HEK293 (cell line): ENCODE measurements around the gene CPE.

Experiments
- CTCF ChIA-PET: fragments of 350-600 bp; formaldehyde crosslinking; extraction: SDS; loops from one replicate; lab custom pipeline; 2021; ENCODE audit warnings: antibody characterized with exemption; lab: Yijun Ruan, JAX
- POLR2A ChIA-PET: fragments of 300-600 bp; formaldehyde crosslinking; extraction: SDS; loops from one replicate; lab custom pipeline; 2020; ENCODE audit warnings: antibody characterized with exemption, inconsistent platforms; lab: Yijun Ruan, JAX
- H3K27ac ChIP-seq: fragments of 200-500 bp; sonication (Bioruptor generic); 2 replicates; pipeline ENCODE4 v1.5.1; 2014; ENCODE audit warnings: low read depth, low read length, control low read depth, inconsistent platforms; ENCODE audit errors: extremely low read depth
- H3K36me3 ChIP-seq, 2 experiments: fragments of 200-500 bp in 1 of 2; sonication (Bioruptor generic) in 1 of 2; 1 replicate in 1 of 2; 2 replicates in 1 of 2; pipeline ENCODE4 v1.5.1; 2014 to 2017; ENCODE audit warnings: inconsistent platforms in 2 of 2, low read length in 2 of 2; ENCODE audit not compliant: control insufficient read depth in 2 of 2, insufficient read depth in 1 of 2
- H3K4me1 ChIP-seq: fragments of 200-500 bp; sonication (Bioruptor generic); 2 replicates; pipeline ENCODE4 v1.5.1; 2014; ENCODE audit warnings: mild to moderate bottlenecking, low read length, inconsistent platforms; ENCODE audit not compliant: control insufficient read depth, insufficient read depth
- H3K4me3 ChIP-seq: 2 replicates; pipeline ENCODE4 v1.5.1; 2011; ENCODE audit warnings: low read depth, mild to moderate bottlenecking, control low read depth, low read length, moderate library complexity
- H3K9me3 ChIP-seq: fragments of 200-500 bp; sonication (Bioruptor generic); 2 replicates; pipeline ENCODE4 v1.5.1; 2014; ENCODE audit warnings: low read depth, low read length, inconsistent platforms; ENCODE audit not compliant: control insufficient read depth, insufficient read depth
- EGR2 ChIP-seq: fragments of 450-650 bp; formaldehyde crosslinking; IDR thresholded peaks from 2 replicates; pipeline ENCODE4 v1.5.1; 2016; ENCODE audit warnings: low read depth, missing biosample characterization, missing genetic modification characterization
- HIC1 ChIP-seq: fragments of 450-650 bp; formaldehyde crosslinking; IDR thresholded peaks from 2 replicates; pipeline ENCODE4 v1.5.1; 2016; ENCODE audit warnings: missing biosample characterization, missing genetic modification characterization
- HOXA7 ChIP-seq: sonication (generic); formaldehyde crosslinking; IDR thresholded peaks from 2 replicates; pipeline ENCODE4 v1.8.1; 2022; ENCODE audit warnings: missing genetic modification reagents, borderline replicate concordance
- KLF9 ChIP-seq: fragments of 450-650 bp; formaldehyde crosslinking; IDR thresholded peaks from 2 replicates; pipeline ENCODE4 v1.5.1; 2016; ENCODE audit warnings: missing biosample characterization, missing genetic modification characterization, low read depth
- OVOL3 ChIP-seq: fragments of 450-650 bp; formaldehyde crosslinking; IDR thresholded peaks from 2 replicates; pipeline ENCODE4 v1.5.1; 2016; ENCODE audit warnings: missing biosample characterization, missing genetic modification characterization
- PRDM2 ChIP-seq: fragments of 450-650 bp; formaldehyde crosslinking; IDR thresholded peaks from 2 replicates; pipeline ENCODE4 v1.5.1; 2016; ENCODE audit warnings: missing biosample characterization, missing genetic modification characterization, borderline replicate concordance
- YY2 ChIP-seq: fragments of 450-650 bp; formaldehyde crosslinking; IDR thresholded peaks from 2 replicates; pipeline ENCODE4 v1.5.1; 2016; ENCODE audit warnings: missing biosample characterization, missing genetic modification characterization
- ZBTB21 ChIP-seq: fragments of 450-650 bp; formaldehyde crosslinking; IDR thresholded peaks from 2 replicates; pipeline ENCODE4 v1.5.1; 2017; ENCODE audit warnings: missing biosample characterization, missing genetic modification characterization
- ZBTB8A ChIP-seq: fragments of 450-650 bp; formaldehyde crosslinking; IDR thresholded peaks from 2 replicates; pipeline ENCODE4 v1.5.1; 2016; ENCODE audit warnings: missing biosample characterization, missing genetic modification characterization
- ZFHX2 ChIP-seq: fragments of 450-650 bp; formaldehyde crosslinking; conservative IDR thresholded peaks from 2 replicates; pipeline ENCODE4 v1.5.1; 2016; ENCODE audit warnings: missing biosample characterization, missing genetic modification characterization
- ZNF223 ChIP-seq: fragments of 450-650 bp; formaldehyde crosslinking; IDR thresholded peaks from 2 replicates; pipeline ENCODE4 v1.5.1; 2016; ENCODE audit warnings: missing biosample characterization, missing genetic modification characterization
- ZNF239 ChIP-seq: fragments of 450-650 bp; formaldehyde crosslinking; IDR thresholded peaks from 2 replicates; pipeline ENCODE4 v1.5.1; 2016; ENCODE audit warnings: missing biosample characterization, missing genetic modification characterization
- ZNF292 ChIP-seq: fragments of 450-650 bp; formaldehyde crosslinking; IDR thresholded peaks from 2 replicates; pipeline ENCODE4 v1.5.1; 2016; ENCODE audit warnings: low read depth, missing biosample characterization, missing genetic modification characterization, borderline replicate concordance
- ZNF324 ChIP-seq: fragments of 450-650 bp; formaldehyde crosslinking; IDR thresholded peaks from 2 replicates; pipeline ENCODE4 v1.5.1; 2016; ENCODE audit warnings: missing biosample characterization, missing genetic modification characterization
- ZNF561 ChIP-seq: fragments of 450-650 bp; IDR thresholded peaks from 2 replicates; pipeline ENCODE4 v1.5.1; 2018; ENCODE audit warnings: missing biosample characterization, missing genetic modification characterization, borderline replicate concordance
- ZNF600 ChIP-seq: fragments of 450-650 bp; formaldehyde crosslinking; IDR thresholded peaks from 2 replicates; pipeline ENCODE4 v1.5.1; 2016; ENCODE audit warnings: missing biosample characterization, missing genetic modification characterization
- ZNF660 ChIP-seq: fragments of 450-650 bp; IDR thresholded peaks from 2 replicates; pipeline ENCODE4 v1.5.1; 2018; ENCODE audit warnings: missing biosample characterization, mild to moderate bottlenecking, missing genetic modification characterization
- ZNF677 ChIP-seq: fragments of 450-650 bp; IDR thresholded peaks from 2 replicates; pipeline ENCODE4 v1.5.0; 2018; ENCODE audit warnings: missing biosample characterization, mild to moderate bottlenecking, missing genetic modification characterization, moderate library complexity
- ZNF707 ChIP-seq: fragments of 450-650 bp; formaldehyde crosslinking; IDR thresholded peaks from 2 replicates; pipeline ENCODE4 v1.5.1; 2016; ENCODE audit warnings: missing biosample characterization, missing genetic modification characterization
- ZSCAN18 ChIP-seq: fragments of 450-650 bp; formaldehyde crosslinking; IDR thresholded peaks from 2 replicates; pipeline ENCODE4 v1.5.1; 2016; ENCODE audit warnings: missing biosample characterization, missing genetic modification characterization
- ZSCAN30 ChIP-seq: fragments of 450-650 bp; IDR thresholded peaks from 2 replicates; pipeline ENCODE4 v1.5.1; 2018; ENCODE audit warnings: missing biosample characterization, mild to moderate bottlenecking, missing genetic modification characterization, moderate library complexity

The CPE gene

GRCh38 chr4:165514739-165515138 is 135.9 kb downstream of the CPE start (continued):
- no peak for TF ChIP-seq PRDM2 (tag by site-specific recombination)

- H3K27ac ChIP-seq: no peak overlapping the region
- no peaks in the 10 kb centered on the region for H3K9me3 ChIP-seq
- TF ChIP-seq HOXA7 (CRISPR knock-in tag): no peak
- TF ChIP-seq ZSCAN30: no peak
- no peak for TF ChIP-seq ZNF707 (tag by site-specific recombination)
- TF ChIP-seq ZNF324 (tag by site-specific recombination): no peak
- no peak for TF ChIP-seq ZNF677 (tag by site-specific recombination)
- no peak for TF ChIP-seq ZNF292 (tag by site-specific recombination)
- TF ChIP-seq KLF9 (tag by site-specific recombination): no peak
- TF ChIP-seq ZNF660 (tag by site-specific recombination): no peak
- no peak for TF ChIP-seq ZNF239 (tag by site-specific recombination)
- TF ChIP-seq ZNF600 (tag by site-specific recombination): no peak
- no peak for TF ChIP-seq EGR2 (tag by site-specific recombination)
- TF ChIP-seq HIC1 (tag by site-specific recombination): no peak
- no peak for TF ChIP-seq ZNF561 (tag by site-specific recombination)
- no peak for TF ChIP-seq ZFHX2 (tag by site-specific recombination)
- TF ChIP-seq OVOL3: no peak
- TF ChIP-seq YY2: no peak
- TF ChIP-seq ZBTB21 (tag by site-specific recombination): no peak
- no peak for TF ChIP-seq ZNF223 (tag by site-specific recombination)
- TF ChIP-seq ZBTB8A (tag by site-specific recombination): no peak
- TF ChIP-seq ZSCAN18 (tag by site-specific recombination): no peak
- POLR2A ChIA-PET: interaction anchor here (1.2 kb wide), 1 partner anchor 10 kb away, joined by 3 read pairs; no protein-coding TSS in a partner anchor
- no peak overlapping the region for H3K4me3 ChIP-seq
- no peaks in the 10 kb centered on the region; the same call in 1 of the 2 replicates for H3K4me1 ChIP-seq
- H3K36me3 ChIP-seq: no peaks in the 10 kb centered on the region
- CTCF ChIA-PET: interaction anchor here (1.3 kb wide), 1 partner anchor 21 kb away, joined by 3 read pairs; no protein-coding TSS in a partner anchor
These were observed 136.4 kb downstream of the CPE start for GRCh38 chr4:165515201-165515600.
